ENCODE measurements around the gene NTSR1.

Gene NTSR1

GRCh38 chr20:62772990-62773844 is 64.6 kb downstream of the NTSR1 start:
- no peak for DNase-seq

GRCh38 chr20:62773845-62774714 is 65.4 kb downstream of the NTSR1 start:
- no peak for DNase-seq

- no peak for DNase-seq
These were observed 66.1 kb downstream of the NTSR1 start for GRCh38 chr20:62774762-62775161.

- no peak for DNase-seq
These were observed 66.6 kb downstream of the NTSR1 start for GRCh38 chr20:62775206-62775605.

- DNase-seq: no peak
These were observed 67.5 kb downstream of the NTSR1 start for GRCh38 chr20:62776035-62776691.

GRCh38 chr20:62776692-62777527 is 68.3 kb downstream of the NTSR1 start:
- peak; percentile 22 to 63 (median 58) for DNase-seq

- no peak for DNase-seq
These were observed 68.8 kb downstream of the NTSR1 start for GRCh38 chr20:62777528-62777830.

- DNase-seq: no peak
These were observed 69.4 kb downstream of the NTSR1 start for GRCh38 chr20:62778058-62778457.

- no peak for DNase-seq
These were observed 70.2 kb downstream of the NTSR1 start for GRCh38 chr20:62778601-62779416.

GRCh38 chr20:62779417-62779685 is 70.7 kb downstream of the NTSR1 start:
- no peak for DNase-seq

- no peak for DNase-seq
These were observed 71.6 kb downstream of the NTSR1 start for GRCh38 chr20:62780204-62780603.

GRCh38 chr20:62780696-62781095 is 72.1 kb downstream of the NTSR1 start:
- no peak for DNase-seq

GRCh38 chr20:62782149-62782892 is 73.7 kb downstream of the NTSR1 start:
- no peak for DNase-seq

- DNase-seq: no peak
These were observed 74.2 kb downstream of the NTSR1 start for GRCh38 chr20:62782893-62783278.

- no peak for DNase-seq
These were observed 75.9 kb downstream of the NTSR1 start for GRCh38 chr20:62784497-62784896.

GRCh38 chr20:62785393-62785792 is 76.8 kb downstream of the NTSR1 start:
- no peak for DNase-seq

- no peak for DNase-seq
These were observed 77.5 kb downstream of the NTSR1 start for GRCh38 chr20:62786157-62786556.

- no peak for DNase-seq
These were observed 78.7 kb downstream of the NTSR1 start for GRCh38 chr20:62787321-62787720.

- DNase-seq: no peak
These were observed 79.2 kb downstream of the NTSR1 start for GRCh38 chr20:62787866-62788265.

- no peak for DNase-seq
These were observed 80.0 kb downstream of the NTSR1 start for GRCh38 chr20:62788607-62789006.

- DNase-seq: no peak
These were observed 81.4 kb downstream of the NTSR1 start for GRCh38 chr20:62790075-62790474.

All from activated CD4-positive, CD25-positive, alpha-beta regulatory T cell (primary cell).